ENCODE measurements around the gene BAG1. TPM values are rescaled to one million over a fixed set of nuclear protein-coding genes. Genes with fewer than 3 reads are reported as not detected.

Gene BAG1
- total RNA-seq, 2 donors from 2014 or later: 38.7 to 39.9 TPM

GRCh38 chr9:33220681-33221567 lies 43.6 kb downstream of the BAG1 start:
- Mint-ChIP-seq H3K27me3 (ENCODE audit: insufficient read depth) (peaks cover 16% of the 10 kb centered on the region), H3K36me3 (ENCODE audit: low read depth) (no peaks in the 10 kb centered on the region), H3K27ac (peak overlapping the region; percentile 26), H3K4me3 (no peak overlapping the region), H3K9me3 (no peaks in the 10 kb centered on the region), H3K4me1 (peaks cover 13% of the 10 kb centered on the region)
- peaks cover 9% of the 10 kb centered on the region for H3K27me3 ChIP-seq (ENCODE audit: control insufficient read depth, insufficient read depth, low read length, poor library complexity, severe bottlenecking)
- H3K9me3 ChIP-seq (ENCODE audit: control insufficient read depth, low read length): no peaks in the 10 kb centered on the region
- no peaks in the 10 kb centered on the region for H3K36me3 ChIP-seq (ENCODE audit: control insufficient read depth, insufficient read depth, low read length)
- no peak overlapping the region for H3K27ac ChIP-seq (ENCODE audit: low read depth, low read length)
- no peak for DNase-seq
- H3K4me1 ChIP-seq (ENCODE audit: control insufficient read depth, insufficient read depth, low read length): no peaks in the 10 kb centered on the region
- no peak overlapping the region for H3K4me3 ChIP-seq (ENCODE audit: low read length)
- 90 to 95% methylated on average over 9 to 14 of the region's 14 CpGs for WGBS, 2 experiments (ENCODE audit: insufficient coverage in 1 of 2, insufficient read length in 1 of 2)
- no peak for TF ChIP-seq CTCF (conservative IDR thresholded peaks at IDR 0.05)
- no peak overlapping the region for H3K9ac ChIP-seq (ENCODE audit: extremely low read depth, low read length, poor library complexity, severe bottlenecking)

GRCh38 chr9:33211695-33212393 lies 52.7 kb downstream of the BAG1 start:
- H3K27me3 ChIP-seq (ENCODE audit: control insufficient read depth, insufficient read depth, low read length, poor library complexity, severe bottlenecking): peaks cover 4% of the 10 kb centered on the region
- TF ChIP-seq CTCF (conservative IDR thresholded peaks at IDR 0.05): no peak
- whole genome bisulfite sequencing, 2 experiments (ENCODE audit: insufficient coverage in 1 of 2, insufficient read length in 1 of 2): 61 to 90% methylated on average over 2 to 3 of the region's 3 CpGs
- H3K4me1 ChIP-seq (ENCODE audit: control insufficient read depth, insufficient read depth, low read length): peaks cover 7% of the 10 kb centered on the region
- Mint-ChIP-seq H3K27ac (peak overlapping the region; percentile 19), H3K9me3 (no peaks in the 10 kb centered on the region), H3K36me3 (ENCODE audit: low read depth) (no peaks in the 10 kb centered on the region), H3K27me3 (ENCODE audit: insufficient read depth) (peaks cover 15% of the 10 kb centered on the region), H3K4me1 (peaks cover 6% of the 10 kb centered on the region), H3K4me3 (no peak overlapping the region)
- peak; percentile 64 for DNase-seq
- H3K4me3 ChIP-seq (ENCODE audit: low read length): no peak overlapping the region
- no peaks in the 10 kb centered on the region for H3K36me3 ChIP-seq (ENCODE audit: control insufficient read depth, insufficient read depth, low read length)
- no peaks in the 10 kb centered on the region for H3K9me3 ChIP-seq (ENCODE audit: control insufficient read depth, low read length)
- H3K27ac ChIP-seq (ENCODE audit: low read depth, low read length): no peak overlapping the region
- H3K9ac ChIP-seq (ENCODE audit: extremely low read depth, low read length, poor library complexity, severe bottlenecking): no peak overlapping the region

- 83 to 93% methylated on average over 1 to 4 of the region's 4 CpGs for WGBS, 2 experiments (ENCODE audit: insufficient coverage in 1 of 2, insufficient read length in 1 of 2)
Observed at GRCh38 chr9:33210006-33210715, 54.3 kb downstream of the BAG1 start.

More at GRCh38 chr9:33210006-33210715, 54.3 kb downstream of the BAG1 start:
- no peak overlapping the region for H3K27ac ChIP-seq (ENCODE audit: low read depth, low read length)
- H3K9me3 ChIP-seq (ENCODE audit: control insufficient read depth, low read length): no peaks in the 10 kb centered on the region
- peaks cover 7% of the 10 kb centered on the region for H3K4me1 ChIP-seq (ENCODE audit: control insufficient read depth, insufficient read depth, low read length)
- H3K36me3 ChIP-seq (ENCODE audit: control insufficient read depth, insufficient read depth, low read length): no peaks in the 10 kb centered on the region
- no peaks in the 10 kb centered on the region for H3K36me3 Mint-ChIP-seq (ENCODE audit: low read depth)
- H3K9ac ChIP-seq (ENCODE audit: extremely low read depth, low read length, poor library complexity, severe bottlenecking): no peak overlapping the region
- H3K4me3 ChIP-seq (ENCODE audit: low read length): no peak overlapping the region
- H3K4me1 Mint-ChIP-seq: peaks cover 6% of the 10 kb centered on the region
- no peak overlapping the region for H3K4me3 Mint-ChIP-seq
- H3K27ac Mint-ChIP-seq: no peak overlapping the region
- no peaks in the 10 kb centered on the region for H3K27me3 ChIP-seq (ENCODE audit: control insufficient read depth, insufficient read depth, low read length, poor library complexity, severe bottlenecking)
- TF ChIP-seq CTCF (conservative IDR thresholded peaks at IDR 0.05): peak; percentile 51
- no peaks in the 10 kb centered on the region for H3K9me3 Mint-ChIP-seq
- peaks cover 2% of the 10 kb centered on the region for H3K27me3 Mint-ChIP-seq (ENCODE audit: insufficient read depth)
- DNase-seq: no peak
